ENCODE data around the gene APOBEC3C. TPM values are rescaled to one million over a fixed set of nuclear protein-coding genes. Genes with fewer than 3 reads are reported as not detected.
"Not testable (repeated sequence)": the region's sequence is repeated elsewhere in the genome, so short reads cannot be mapped to it uniquely, and the experiment has no call there.

Gene APOBEC3C
- polyA plus RNA-seq, 3 donors: 19.7 to 86.3 (median 69.4) TPM

DNA sequence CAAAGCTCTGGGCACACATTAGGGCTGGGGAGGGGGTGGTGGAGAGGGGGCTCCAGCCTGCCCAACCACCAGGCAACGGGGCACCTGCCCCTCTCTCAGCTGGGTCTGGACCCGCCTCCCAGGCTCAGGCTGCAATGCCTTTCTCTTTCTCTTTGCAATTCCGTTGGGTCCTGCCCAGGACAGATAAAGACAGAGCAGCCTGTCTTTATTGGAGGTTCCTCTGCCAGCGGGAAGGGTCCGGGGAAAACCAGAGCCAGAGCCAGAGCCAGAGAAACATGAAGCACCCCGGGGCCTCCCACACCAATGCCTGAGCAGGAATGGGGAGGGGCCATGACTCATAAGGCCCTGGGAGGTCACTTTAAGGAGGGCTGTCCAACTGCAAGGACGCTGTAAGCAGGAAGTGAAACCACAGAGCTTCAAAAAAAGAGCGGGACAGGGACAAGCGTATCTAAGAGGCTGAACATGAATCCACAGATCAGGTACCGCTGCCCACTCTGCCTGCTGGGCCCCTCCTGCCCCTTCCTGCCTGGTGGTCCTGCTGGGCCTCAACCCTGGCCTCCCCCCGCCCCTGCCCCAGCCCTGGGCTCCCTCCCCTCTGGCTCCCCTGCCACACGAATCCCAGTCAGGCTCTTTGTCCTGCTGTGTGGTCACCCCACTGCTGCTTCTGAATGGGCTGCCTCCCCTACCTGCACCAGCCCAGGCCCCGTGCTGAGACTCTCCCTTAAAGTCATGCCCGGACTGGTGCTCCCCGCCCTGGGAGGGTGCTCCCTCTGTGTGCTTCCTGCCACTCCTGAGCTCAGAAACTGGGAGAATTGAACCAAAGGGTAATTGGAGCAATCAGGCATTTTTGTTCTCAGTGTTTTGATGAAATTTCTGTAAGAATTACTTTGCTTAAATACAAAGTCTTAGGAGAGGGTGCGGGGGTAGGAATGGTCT is 31.8 kb upstream of the APOBEC3C start, which contains the start of gene APOBEC3B:
Gene APOBEC3B (plus strand): TSS at position 356 of the 936 bp plus-strand sequence. CDS start 107 bp downstream, at position 463.
- Mint-ChIP-seq H3K27ac (peak within 1 kb of the TSS; percentile 76 to 97 (median 90)), H3K36me3 (peaks cover 10 to 29% of the 10 kb centered on the region in 2 donors), H3K27me3 (ENCODE audit: low read depth in 3 of 3) (peaks cover 0 to 7% (median 6%) of the 10 kb centered on the region in 3 donors), H3K4me3 (peak within 1 kb of the TSS; percentile 81 to 90), H3K9me3 (peaks cover 0 to 17% (median 7%) of the 10 kb centered on the region in 7 donors), H3K4me1 (peaks cover 37% of the 10 kb centered on the region)
- intact Hi-C loops (cut with micrococcal nuclease): no loop called here
- no peaks in the 10 kb centered on the region for H4K20me1 ChIP-seq (ENCODE audit: insufficient read depth, low read length)
- peaks cover 0 to 8% of the 10 kb centered on the region in 2 donors for H3K9me3 ChIP-seq (replicated peaks in 1 of 2; ENCODE audit: control insufficient read depth in 1 of 2, insufficient read depth in 1 of 2, low read length in 2 of 2)
- peaks cover 12% of the 10 kb centered on the region for H3K79me2 ChIP-seq (ENCODE audit: insufficient read depth, low read length)
- H3K4me2 ChIP-seq (replicated peaks; ENCODE audit: extremely low read depth, low read length, poor library complexity, severe bottlenecking): peak within 1 kb of the TSS; percentile 77
- H3K36me3 ChIP-seq (replicated peaks in 1 of 2; ENCODE audit: control insufficient read depth in 1 of 2, insufficient read depth in 2 of 2, low read length in 2 of 2): no peaks in the 10 kb centered on the region
- peak within 1 kb of the TSS; percentile 24 to 77 for H3K27ac ChIP-seq (ENCODE audit: low read depth in 1 of 2, low read length in 2 of 2)
- TF ChIP-seq, protein P1, sequence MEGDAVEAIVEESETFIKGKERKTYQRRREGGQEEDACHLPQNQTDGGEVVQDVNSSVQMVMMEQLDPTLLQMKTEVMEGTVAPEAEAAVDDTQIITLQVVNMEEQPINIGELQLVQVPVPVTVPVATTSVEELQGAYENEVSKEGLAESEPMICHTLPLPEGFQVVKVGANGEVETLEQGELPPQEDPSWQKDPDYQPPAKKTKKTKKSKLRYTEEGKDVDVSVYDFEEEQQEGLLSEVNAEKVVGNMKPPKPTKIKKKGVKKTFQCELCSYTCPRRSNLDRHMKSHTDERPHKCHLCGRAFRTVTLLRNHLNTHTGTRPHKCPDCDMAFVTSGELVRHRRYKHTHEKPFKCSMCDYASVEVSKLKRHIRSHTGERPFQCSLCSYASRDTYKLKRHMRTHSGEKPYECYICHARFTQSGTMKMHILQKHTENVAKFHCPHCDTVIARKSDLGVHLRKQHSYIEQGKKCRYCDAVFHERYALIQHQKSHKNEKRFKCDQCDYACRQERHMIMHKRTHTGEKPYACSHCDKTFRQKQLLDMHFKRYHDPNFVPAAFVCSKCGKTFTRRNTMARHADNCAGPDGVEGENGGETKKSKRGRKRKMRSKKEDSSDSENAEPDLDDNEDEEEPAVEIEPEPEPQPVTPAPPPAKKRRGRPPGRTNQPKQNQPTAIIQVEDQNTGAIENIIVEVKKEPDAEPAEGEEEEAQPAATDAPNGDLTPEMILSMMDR (IDR thresholded peaks at IDR 0.05): no peak
- peaks cover 21 to 40% of the 10 kb centered on the region in 2 donors for H3K4me1 ChIP-seq (ENCODE audit: control insufficient read depth in 1 of 2, insufficient read depth in 2 of 2, low read length in 2 of 2)
- 15% methylated on average over 16 of the region's 16 CpGs for WGBS (ENCODE audit: insufficient coverage)
- peak within 1 kb of the TSS; percentile 82 for H2AFZ ChIP-seq (ENCODE audit: insufficient read depth, low read depth, low read length, poor library complexity, severe bottlenecking)
- peak within 1 kb of the TSS; percentile 50 for H3K9ac ChIP-seq (ENCODE audit: insufficient read depth, low read length, poor library complexity, severe bottlenecking)
- no peaks in the 10 kb centered on the region for H3K27me3 ChIP-seq (ENCODE audit: control insufficient read depth in 2 of 2, insufficient read depth in 2 of 2, low read length in 2 of 2)
- H3K4me3 ChIP-seq (replicated peaks in 1 of 3; ENCODE audit: low read depth in 2 of 3, low read length in 3 of 3): peak within 1 kb of the TSS; percentile 39 to 78 (median 42)
- DNase-seq: peak; percentile 95 to 99 (median 98)

DNA sequence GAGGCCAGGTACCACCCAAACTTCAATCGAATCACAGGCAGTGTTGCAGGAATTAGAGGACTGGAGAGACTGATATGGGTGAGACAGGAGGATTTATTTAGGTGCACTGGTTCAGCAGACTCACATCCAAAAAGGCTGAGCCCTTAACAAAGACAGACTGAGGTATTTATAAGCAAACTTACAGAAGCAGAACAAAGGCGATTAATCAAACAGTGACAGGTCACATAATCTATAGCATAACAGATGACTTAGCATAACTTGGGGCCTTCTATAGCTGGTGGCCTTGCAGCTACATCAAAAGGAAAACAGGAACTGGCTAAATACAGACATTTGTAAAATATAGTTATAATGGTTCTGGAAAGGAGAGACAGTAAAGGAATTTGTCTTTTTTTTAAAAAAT is 29.8 kb upstream of the APOBEC3C start:
- no peak overlapping the region for H2AFZ ChIP-seq (ENCODE audit: insufficient read depth, low read depth, low read length, poor library complexity, severe bottlenecking)
- peaks cover 12% of the 10 kb centered on the region for H3K79me2 ChIP-seq (ENCODE audit: insufficient read depth, low read length)
- Mint-ChIP-seq H3K4me3 (no peak overlapping the region), H3K4me1 (peaks cover 34% of the 10 kb centered on the region), H3K9me3 (peaks cover 0 to 14% (median 7%) of the 10 kb centered on the region in 7 donors), H3K27me3 (ENCODE audit: low read depth in 3 of 3) (peaks cover 0 to 8% (median 2%) of the 10 kb centered on the region in 3 donors), H3K27ac (peak overlapping the region in 1 of 7 donors; percentile 56), H3K36me3 (peaks cover 20 to 43% of the 10 kb centered on the region in 2 donors)
- peaks cover 0 to 8% of the 10 kb centered on the region in 2 donors for H3K9me3 ChIP-seq (replicated peaks in 1 of 2; ENCODE audit: control insufficient read depth in 1 of 2, insufficient read depth in 1 of 2, low read length in 2 of 2)
- 67% methylated on average over 1 of the region's 2 CpGs for WGBS (ENCODE audit: insufficient coverage)
- DNase-seq: no peak
- TF ChIP-seq, protein P1 (IDR thresholded peaks at IDR 0.05): no peak
- H3K4me2 ChIP-seq (replicated peaks; ENCODE audit: extremely low read depth, low read length, poor library complexity, severe bottlenecking): no peak overlapping the region
- H3K36me3 ChIP-seq (replicated peaks in 1 of 2; ENCODE audit: control insufficient read depth in 1 of 2, insufficient read depth in 2 of 2, low read length in 2 of 2): no peaks in the 10 kb centered on the region
- no peaks in the 10 kb centered on the region for H3K27me3 ChIP-seq (ENCODE audit: control insufficient read depth in 2 of 2, insufficient read depth in 2 of 2, low read length in 2 of 2)
- intact Hi-C loops (cut with micrococcal nuclease): no loop called here
- H3K4me1 ChIP-seq (ENCODE audit: control insufficient read depth in 1 of 2, insufficient read depth in 2 of 2, low read length in 2 of 2): peaks cover 21 to 39% of the 10 kb centered on the region in 2 donors
- no peak overlapping the region for H3K4me3 ChIP-seq (replicated peaks in 1 of 3; ENCODE audit: low read depth in 2 of 3, low read length in 3 of 3)
- no peaks in the 10 kb centered on the region for H4K20me1 ChIP-seq (ENCODE audit: insufficient read depth, low read length)
- H3K9ac ChIP-seq (ENCODE audit: insufficient read depth, low read length, poor library complexity, severe bottlenecking): no peak overlapping the region
- no peak overlapping the region for H3K27ac ChIP-seq (ENCODE audit: low read depth in 1 of 2, low read length in 2 of 2)

DNA sequence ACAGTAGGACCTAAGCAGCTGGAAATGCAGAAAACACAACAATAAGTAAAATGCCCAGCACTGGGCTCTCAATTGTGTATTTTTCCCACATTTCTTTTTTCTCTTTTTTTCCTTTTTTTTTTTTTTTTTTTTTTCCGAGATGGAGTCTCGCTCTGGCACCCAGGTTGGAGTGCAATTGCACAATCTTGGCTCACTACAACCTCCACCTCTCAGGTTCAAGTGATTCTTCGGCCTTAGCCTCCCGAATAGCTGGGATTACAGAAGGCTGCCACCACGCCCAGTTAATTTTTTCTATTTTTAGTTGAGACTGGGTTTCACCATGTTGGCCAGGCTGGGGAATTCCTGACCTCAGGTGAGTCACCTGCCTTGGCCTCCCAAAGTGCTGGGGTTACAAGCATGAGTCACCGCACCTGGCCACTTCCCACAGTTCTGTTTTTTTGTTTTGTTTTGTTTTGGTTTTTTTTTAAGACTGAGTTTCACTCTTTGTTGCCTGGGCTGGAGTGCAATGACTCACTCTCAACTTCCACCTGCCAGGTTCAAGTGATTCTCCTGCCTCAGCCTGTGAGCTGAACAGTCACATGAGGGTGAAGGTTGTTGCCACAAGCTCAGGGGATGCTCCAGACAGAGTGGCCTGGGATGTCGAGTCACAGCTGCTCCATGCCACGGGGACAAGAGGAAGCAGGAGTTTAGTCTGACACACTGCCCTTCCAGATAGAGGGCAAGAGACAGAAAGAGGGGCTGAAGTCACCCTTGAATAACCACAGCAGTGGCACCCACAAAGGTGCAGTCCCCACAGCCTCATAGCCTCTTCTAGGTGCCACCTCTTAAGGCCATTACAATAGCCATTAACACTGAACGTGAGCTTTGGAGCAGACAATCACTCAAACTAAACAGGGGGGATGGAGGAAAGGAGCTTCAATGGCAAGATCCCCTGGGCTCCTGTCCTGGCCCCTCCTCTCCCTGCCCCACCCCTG is 29.0 kb upstream of the APOBEC3C start:
- WGBS (ENCODE audit: insufficient coverage): 72% methylated on average over 3 of the region's 9 CpGs
- H3K9me3 ChIP-seq (replicated peaks in 1 of 2; ENCODE audit: control insufficient read depth in 1 of 2, insufficient read depth in 1 of 2, low read length in 2 of 2); H3K4me2 ChIP-seq (replicated peaks; ENCODE audit: extremely low read depth, low read length, poor library complexity, severe bottlenecking); H2AFZ ChIP-seq (ENCODE audit: insufficient read depth, low read depth, low read length, poor library complexity, severe bottlenecking); H3K27me3 ChIP-seq (ENCODE audit: control insufficient read depth in 2 of 2, insufficient read depth in 2 of 2, low read length in 2 of 2); H3K27me3 Mint-ChIP-seq (ENCODE audit: low read depth in 3 of 3); H3K27ac ChIP-seq (ENCODE audit: low read depth in 1 of 2, low read length in 2 of 2); intact Hi-C loops (cut with micrococcal nuclease); H3K36me3 ChIP-seq (replicated peaks in 1 of 2; ENCODE audit: control insufficient read depth in 1 of 2, insufficient read depth in 2 of 2, low read length in 2 of 2); H3K9ac ChIP-seq (ENCODE audit: insufficient read depth, low read length, poor library complexity, severe bottlenecking); H4K20me1 ChIP-seq (ENCODE audit: insufficient read depth, low read length); H3K4me3 ChIP-seq (replicated peaks in 1 of 3; ENCODE audit: low read depth in 2 of 3, low read length in 3 of 3): not testable (repeated sequence)
- Mint-ChIP-seq H3K4me1 (peaks cover 34% of the 10 kb centered on the region), H3K27ac (peak overlapping the region in 4 of 7 donors; percentile 11 to 75 (median 50)), H3K36me3 (peaks cover 23 to 48% of the 10 kb centered on the region in 2 donors), H3K4me3 (peak overlapping the region in 1 of 2 donors; percentile 9), H3K9me3 (peaks cover 0 to 14% (median 7%) of the 10 kb centered on the region in 7 donors)
- peak; percentile 44 to 82 (median 49) for DNase-seq
- Histone ChIP-seq H3K79me2 (ENCODE audit: insufficient read depth, low read length) (peaks cover 12% of the 10 kb centered on the region), H3K4me1 (ENCODE audit: control insufficient read depth in 1 of 2, insufficient read depth in 2 of 2, low read length in 2 of 2) (peaks cover 21 to 39% of the 10 kb centered on the region in 2 donors)

Data from CD14-positive monocyte (primary cell).